H1 (cell line): ENCODE results near the gene RIN3. TPM values are rescaled to one million over a fixed set of nuclear protein-coding genes. Genes with fewer than 3 reads are reported as not detected.

Experiments used
- ATF2 ChIP-seq: IDR thresholded peaks from 2 replicates; pipeline ENCODE4 v1.6.1; 2012; ENCODE audit warnings: low read length, inconsistent platforms
- CREB1 ChIP-seq: IDR thresholded peaks from 2 replicates; pipeline ENCODE4 v1.6.1; 2012; ENCODE audit warnings: inconsistent platforms
- NANOG ChIP-seq: IDR thresholded peaks from 2 replicates; pipeline ENCODE4 v1.6.1; 2011; ENCODE audit warnings: low read length, low read depth, mild to moderate bottlenecking, inconsistent platforms; ENCODE audit not compliant: insufficient read depth, poor library complexity, severe bottlenecking
- SP2 ChIP-seq: IDR thresholded peaks from 2 replicates; pipeline ENCODE4 v1.6.1; 2012; ENCODE audit warnings: mild to moderate bottlenecking, low read length, inconsistent platforms
- SUZ12 ChIP-seq: fragments of 200-600 bp; sonication (generic); IDR thresholded peaks from 2 replicates; pipeline ENCODE4 v1.6.1; 2012; ENCODE audit warnings: mild to moderate bottlenecking, inconsistent platforms, low read length, moderate library complexity, mixed read lengths
- polyA plus RNA-seq, 7 experiments: library from polyadenylated mRNA; depleted of rRNA in 3 of 7; stranded (reverse) in 5 of 7; unstranded in 2 of 7; fragments of >200 nt in 5 of 7; fragments of 200-250 nt in 2 of 7; gene quantifications; 1 replicate in 5 of 7; 2 replicates in 1 of 7; 4 replicates in 1 of 7; pipeline versions ENCODE4 v1.2.1 to v1.2.3, GENCODE V29; 2011 to 2013; ENCODE audit warnings: missing spikeins in 2 of 7, mixed read lengths in 2 of 7
- total RNA-seq: library from RNA; stranded (reverse); fragmentation: NEBNext Ultra II Directional; extraction: Animal tissue kit (Norgen Biotek cat#: 25700); gene quantifications from 2 replicates; pipeline ENCODE4 v1.2.1, GENCODE V29; 2021

The RIN3 gene
- total and polyA plus RNA-seq, 2 of the 8 experiments (the other 6 are each of a cell fraction or from before 2014, with no cell fraction given): 0.59 to 1.5 TPM

- TF ChIP-seq SUZ12: no peak
- no peak for TF ChIP-seq CREB1
- no peak for TF ChIP-seq SP2
- TF ChIP-seq NANOG: no peak
- no peak for TF ChIP-seq ATF2
Measured at GRCh38 chr14:92646952-92647796, 133.6 kb downstream of the RIN3 start (continued).
